Neural cell (in vitro differentiated cells): ENCODE results near the gene LYPD4.

Source experiments
- EP300 ChIP-seq: fragments of 450-650 bp; conservative IDR thresholded peaks from 2 replicates; pipeline ENCODE4 v1.6.1; 2014; ENCODE audit warnings: antibody characterized with exemption, mild to moderate bottlenecking, moderate library complexity; ENCODE audit not compliant: poor library complexity, severe bottlenecking
- MXI1 ChIP-seq: fragments of 450-650 bp; conservative IDR thresholded peaks from 2 replicates; pipeline ENCODE4 v1.6.1; 2014; ENCODE audit warnings: antibody characterized with exemption, mild to moderate bottlenecking; ENCODE audit not compliant: poor library complexity, severe bottlenecking
- POLR2AphosphoS5 ChIP-seq: IDR thresholded peaks from 2 replicates; pipeline ENCODE4 v1.6.1; 2012
- RAD21 ChIP-seq: fragments of 450-650 bp; conservative IDR thresholded peaks from 2 replicates; pipeline ENCODE4 v1.6.1; 2014; ENCODE audit warnings: antibody characterized with exemption, mild to moderate bottlenecking, moderate library complexity
- TAF1 ChIP-seq: IDR thresholded peaks from 2 replicates; pipeline ENCODE4 v1.6.1; 2012; ENCODE audit warnings: low read depth
- TF ChIP-seq, protein P1 (sequence below): fragments of 450-650 bp; IDR thresholded peaks from 2 replicates; pipeline ENCODE4 v1.5.1; 2014; ENCODE audit warnings: antibody characterized with exemption, mild to moderate bottlenecking, moderate library complexity; ENCODE audit not compliant: poor library complexity, severe bottlenecking
- TF ChIP-seq, protein P2 (sequence below): IDR thresholded peaks from 2 replicates; pipeline ENCODE4 v1.6.1; 2012; ENCODE audit warnings: borderline replicate concordance

DNA sequence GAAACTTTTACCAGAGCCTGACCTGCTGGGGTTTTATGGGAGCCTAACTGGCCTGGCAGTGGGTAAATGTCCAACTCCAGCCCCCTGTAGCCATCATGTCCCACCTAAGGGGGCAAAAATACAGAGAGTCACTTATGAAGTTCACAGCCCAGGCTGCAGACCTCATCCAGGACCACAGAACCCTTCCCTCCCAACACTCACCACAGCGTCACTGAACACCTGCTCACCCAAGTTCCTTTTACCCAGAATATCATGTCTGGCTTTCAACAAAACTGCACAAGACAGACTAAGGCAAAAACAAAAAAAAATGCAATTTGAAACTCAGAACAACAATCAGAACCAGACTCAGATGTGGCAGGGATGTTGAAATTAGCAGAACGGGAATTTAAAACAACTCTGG, 41.7 kb downstream of the LYPD4 start:
- TF ChIP-seq, protein P1, sequence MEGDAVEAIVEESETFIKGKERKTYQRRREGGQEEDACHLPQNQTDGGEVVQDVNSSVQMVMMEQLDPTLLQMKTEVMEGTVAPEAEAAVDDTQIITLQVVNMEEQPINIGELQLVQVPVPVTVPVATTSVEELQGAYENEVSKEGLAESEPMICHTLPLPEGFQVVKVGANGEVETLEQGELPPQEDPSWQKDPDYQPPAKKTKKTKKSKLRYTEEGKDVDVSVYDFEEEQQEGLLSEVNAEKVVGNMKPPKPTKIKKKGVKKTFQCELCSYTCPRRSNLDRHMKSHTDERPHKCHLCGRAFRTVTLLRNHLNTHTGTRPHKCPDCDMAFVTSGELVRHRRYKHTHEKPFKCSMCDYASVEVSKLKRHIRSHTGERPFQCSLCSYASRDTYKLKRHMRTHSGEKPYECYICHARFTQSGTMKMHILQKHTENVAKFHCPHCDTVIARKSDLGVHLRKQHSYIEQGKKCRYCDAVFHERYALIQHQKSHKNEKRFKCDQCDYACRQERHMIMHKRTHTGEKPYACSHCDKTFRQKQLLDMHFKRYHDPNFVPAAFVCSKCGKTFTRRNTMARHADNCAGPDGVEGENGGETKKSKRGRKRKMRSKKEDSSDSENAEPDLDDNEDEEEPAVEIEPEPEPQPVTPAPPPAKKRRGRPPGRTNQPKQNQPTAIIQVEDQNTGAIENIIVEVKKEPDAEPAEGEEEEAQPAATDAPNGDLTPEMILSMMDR = no peak
- TF ChIP-seq, protein P2, sequence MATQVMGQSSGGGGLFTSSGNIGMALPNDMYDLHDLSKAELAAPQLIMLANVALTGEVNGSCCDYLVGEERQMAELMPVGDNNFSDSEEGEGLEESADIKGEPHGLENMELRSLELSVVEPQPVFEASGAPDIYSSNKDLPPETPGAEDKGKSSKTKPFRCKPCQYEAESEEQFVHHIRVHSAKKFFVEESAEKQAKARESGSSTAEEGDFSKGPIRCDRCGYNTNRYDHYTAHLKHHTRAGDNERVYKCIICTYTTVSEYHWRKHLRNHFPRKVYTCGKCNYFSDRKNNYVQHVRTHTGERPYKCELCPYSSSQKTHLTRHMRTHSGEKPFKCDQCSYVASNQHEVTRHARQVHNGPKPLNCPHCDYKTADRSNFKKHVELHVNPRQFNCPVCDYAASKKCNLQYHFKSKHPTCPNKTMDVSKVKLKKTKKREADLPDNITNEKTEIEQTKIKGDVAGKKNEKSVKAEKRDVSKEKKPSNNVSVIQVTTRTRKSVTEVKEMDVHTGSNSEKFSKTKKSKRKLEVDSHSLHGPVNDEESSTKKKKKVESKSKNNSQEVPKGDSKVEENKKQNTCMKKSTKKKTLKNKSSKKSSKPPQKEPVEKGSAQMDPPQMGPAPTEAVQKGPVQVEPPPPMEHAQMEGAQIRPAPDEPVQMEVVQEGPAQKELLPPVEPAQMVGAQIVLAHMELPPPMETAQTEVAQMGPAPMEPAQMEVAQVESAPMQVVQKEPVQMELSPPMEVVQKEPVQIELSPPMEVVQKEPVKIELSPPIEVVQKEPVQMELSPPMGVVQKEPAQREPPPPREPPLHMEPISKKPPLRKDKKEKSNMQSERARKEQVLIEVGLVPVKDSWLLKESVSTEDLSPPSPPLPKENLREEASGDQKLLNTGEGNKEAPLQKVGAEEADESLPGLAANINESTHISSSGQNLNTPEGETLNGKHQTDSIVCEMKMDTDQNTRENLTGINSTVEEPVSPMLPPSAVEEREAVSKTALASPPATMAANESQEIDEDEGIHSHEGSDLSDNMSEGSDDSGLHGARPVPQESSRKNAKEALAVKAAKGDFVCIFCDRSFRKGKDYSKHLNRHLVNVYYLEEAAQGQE = no peak
- TF ChIP-seq TAF1 (no peak), EP300 (no peak), RAD21 (no peak), POLR2AphosphoS5 (no peak), MXI1 (no peak)
